HG03196 (cell line): Measurements from ENCODE around the gene TFDP1.

ENCODE experiments used
- ATAC-seq: cut with Tn5 transposase; IDR thresholded peaks from one replicate; pipeline ENCODE4 v1.9.1; 2021; ENCODE audit not compliant: unreplicated experiment

Gene TFDP1

GRCh38 chr13:113658836-113659235, 74.3 kb downstream of the TFDP1 start:
- no peak for ATAC-seq

- ATAC-seq, result no peak
Observed at GRCh38 chr13:113659337-113659736, 74.8 kb downstream of the TFDP1 start.

- ATAC-seq, result no peak
Observed at GRCh38 chr13:113660066-113660465, 75.5 kb downstream of the TFDP1 start.

DNA sequence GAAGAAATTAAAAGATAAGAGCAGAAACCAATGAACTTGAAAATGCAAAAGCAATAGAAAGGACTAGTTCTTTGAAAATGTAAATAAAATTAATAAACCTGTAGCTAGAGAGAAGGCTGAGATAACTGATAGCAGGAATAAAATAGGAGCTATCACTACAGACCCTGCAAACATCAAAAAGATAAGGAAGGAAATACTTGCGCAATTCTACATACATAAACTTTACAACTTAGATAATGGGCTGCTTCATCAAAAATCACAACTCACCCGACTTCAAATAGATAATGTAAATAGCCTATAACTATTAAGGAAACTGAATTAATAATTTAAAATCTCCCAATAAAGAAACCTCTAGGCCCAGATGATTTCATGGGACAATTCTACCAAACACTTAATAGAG, 77.0 kb downstream of the TFDP1 start:
- ATAC-seq, result no peak

DNA sequence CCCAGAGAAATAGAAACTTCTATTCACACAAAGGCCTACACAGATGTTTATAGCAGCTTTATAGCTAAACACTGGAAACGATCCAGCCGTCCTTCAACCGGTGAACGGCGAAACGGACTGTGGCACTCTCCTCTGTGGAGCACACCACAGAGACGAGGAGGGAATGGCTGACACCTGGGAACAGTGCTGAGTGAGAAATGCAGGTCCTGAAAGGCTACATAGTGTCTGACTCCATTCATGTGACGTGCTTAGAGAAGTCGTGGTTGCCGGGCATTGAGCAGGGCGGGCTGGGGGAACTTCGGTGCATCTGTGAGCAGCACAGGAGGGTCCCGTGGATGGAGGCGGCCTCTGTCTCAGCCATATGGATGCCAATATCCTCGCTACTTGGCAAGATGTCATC, 79.4 kb downstream of the TFDP1 start:
- no peak for ATAC-seq

- ATAC-seq, result no peak
Observed at GRCh38 chr13:113664751-113665596, 80.4 kb downstream of the TFDP1 start.

DNA sequence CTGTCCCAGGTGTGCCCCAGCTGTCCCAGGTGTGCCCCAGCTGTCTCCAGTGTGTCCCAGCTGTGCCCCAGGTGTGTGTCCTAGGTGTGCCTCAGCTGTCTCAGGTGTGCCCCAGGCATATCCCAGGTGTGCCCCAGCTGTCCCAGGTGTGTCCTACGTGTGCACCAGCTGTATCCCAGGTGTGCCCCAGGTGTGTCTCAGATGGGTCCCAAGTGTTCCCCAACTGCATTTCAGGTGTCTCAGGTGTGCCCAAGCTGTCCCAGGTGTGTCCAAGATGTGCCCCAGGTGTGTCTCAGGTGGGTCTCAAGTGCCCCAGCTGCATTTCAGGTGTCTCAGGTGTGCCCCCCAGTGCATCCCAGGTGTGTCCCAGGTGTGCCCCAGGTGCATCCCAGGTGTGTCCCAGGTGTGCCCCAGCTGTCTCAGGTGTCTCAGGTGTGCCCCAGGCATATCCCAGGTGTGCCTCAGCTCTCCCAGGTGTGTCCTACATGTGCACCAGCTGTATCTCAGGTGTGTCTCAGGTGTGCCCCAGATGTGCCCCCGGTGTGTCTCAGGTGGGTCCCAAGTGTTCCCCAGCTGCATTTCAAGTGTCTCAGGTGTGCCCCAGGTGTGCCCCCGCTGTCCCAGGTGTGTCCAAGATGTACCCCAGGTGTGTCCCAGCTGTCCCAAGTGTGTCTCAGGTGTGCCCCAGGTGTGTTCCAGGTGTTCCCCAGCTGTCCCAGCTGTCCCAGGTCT, 81.2 kb downstream of the TFDP1 start:
- no peak for ATAC-seq

- ATAC-seq, result no peak
Observed at GRCh38 chr13:113666329-113666670, 81.7 kb downstream of the TFDP1 start.

- no peak for ATAC-seq
Observed at GRCh38 chr13:113666951-113667701, 82.6 kb downstream of the TFDP1 start, which contains the start of gene GRK1. Gene GRK1, plus strand, starts transcription at chr13:113667219. Its CDS starts 168 bp downstream, at chr13:113667387.

- ATAC-seq, result no peak
Observed at GRCh38 chr13:113667771-113668490, 83.4 kb downstream of the TFDP1 start.

- no peak for ATAC-seq
Observed at GRCh38 chr13:113668491-113668971, 84.0 kb downstream of the TFDP1 start.

DNA sequence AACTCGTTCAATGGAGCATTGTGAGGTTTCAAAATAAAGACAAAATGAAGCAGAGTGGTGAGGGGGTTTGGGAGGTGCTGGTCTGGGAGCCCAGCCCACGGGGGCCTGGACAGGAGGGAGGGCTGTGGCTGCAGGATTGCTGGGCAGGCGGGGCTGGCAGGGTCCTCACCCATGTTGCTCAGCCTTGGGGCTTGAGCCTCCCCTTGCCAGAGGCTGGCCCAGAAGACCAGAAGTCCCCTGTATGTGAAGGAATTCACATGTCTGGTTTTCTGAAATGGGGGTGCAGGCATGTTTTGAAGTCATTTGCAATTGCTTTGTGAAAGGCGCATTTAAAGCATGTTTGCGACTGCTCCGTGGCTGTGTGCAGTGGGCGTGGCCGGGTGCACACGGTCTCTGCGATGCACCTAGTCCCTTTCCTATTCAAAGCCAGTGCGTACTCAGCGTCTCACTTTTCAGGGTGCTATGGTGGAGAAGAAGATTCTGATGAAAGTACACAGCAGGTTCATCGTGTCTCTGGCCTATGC, 84.7 kb downstream of the TFDP1 start:
- ATAC-seq, result no peak

DNA sequence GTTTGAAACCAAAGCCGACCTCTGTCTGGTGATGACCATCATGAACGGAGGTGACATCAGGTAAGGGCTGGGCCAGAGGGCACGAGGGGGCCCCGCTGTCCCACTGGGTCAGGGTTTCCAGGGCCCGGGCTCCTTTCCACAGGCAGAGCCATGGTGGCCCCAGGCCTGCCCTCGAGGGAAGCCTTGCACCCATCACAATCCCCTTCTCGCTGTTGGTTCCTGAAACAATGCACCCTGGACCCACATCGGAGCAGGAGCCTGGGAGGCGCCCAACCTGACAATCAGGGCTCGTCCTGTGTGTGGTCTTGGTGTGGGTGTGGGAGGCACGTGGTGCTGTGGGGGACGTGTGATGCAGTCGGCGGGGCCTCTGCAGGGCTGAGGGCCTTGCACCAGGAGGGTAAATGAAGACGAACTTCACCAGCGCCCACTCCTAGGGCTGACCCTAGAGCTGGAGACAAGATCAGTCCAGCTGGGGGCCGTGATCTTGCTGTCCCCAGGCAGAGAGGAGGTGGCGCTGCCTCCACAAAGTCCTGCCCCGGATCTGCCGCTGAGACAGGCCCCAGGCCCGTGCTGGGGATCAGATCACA, 85.3 kb downstream of the TFDP1 start:
- ATAC-seq, result no peak

GRCh38 chr13:113670541-113670940, 86.0 kb downstream of the TFDP1 start:
- ATAC-seq, result no peak

DNA sequence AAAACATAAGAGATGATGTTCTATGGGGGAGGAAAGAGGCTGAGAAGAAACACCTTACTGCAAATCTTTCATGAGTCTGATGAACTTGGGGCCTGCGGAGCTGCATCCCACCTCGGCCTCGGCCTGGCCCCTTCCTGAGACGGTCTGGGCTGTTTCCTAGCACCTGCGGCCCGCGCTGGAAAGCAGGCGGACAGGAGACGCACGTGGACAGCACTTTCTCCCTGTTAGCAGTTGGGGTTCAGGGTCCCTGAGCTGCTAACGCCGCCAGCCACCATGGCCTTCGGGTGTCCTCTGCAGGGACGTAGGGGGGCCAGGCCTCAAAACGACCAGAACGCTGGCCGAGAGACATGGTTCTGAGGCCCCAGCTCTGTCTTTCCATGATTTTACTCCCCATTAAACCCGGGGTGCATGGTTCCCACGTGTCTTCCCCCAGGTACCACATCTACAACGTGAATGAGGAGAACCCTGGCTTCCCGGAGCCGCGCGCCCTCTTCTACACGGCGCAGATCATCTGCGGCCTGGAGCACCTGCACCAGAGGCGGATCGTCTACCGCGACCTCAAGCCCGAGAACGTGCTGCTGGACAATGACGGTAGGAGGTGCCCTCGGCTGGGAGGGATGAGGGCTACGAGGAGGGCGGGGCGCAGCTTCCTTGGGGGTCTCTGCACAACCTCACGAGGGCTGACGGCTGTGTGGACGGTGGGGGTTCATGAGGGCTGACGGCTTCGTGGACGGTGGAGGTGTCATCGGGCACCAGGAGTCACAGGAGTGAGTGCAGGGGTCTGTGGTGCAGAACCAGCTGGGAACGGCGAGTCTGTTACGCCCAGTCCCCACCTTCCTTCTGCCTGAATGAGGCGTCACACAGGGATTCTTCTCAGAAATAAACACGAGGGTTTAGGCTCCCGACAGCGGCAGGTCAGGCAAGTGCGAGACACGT, 86.8 kb downstream of the TFDP1 start:
- no peak for ATAC-seq

DNA sequence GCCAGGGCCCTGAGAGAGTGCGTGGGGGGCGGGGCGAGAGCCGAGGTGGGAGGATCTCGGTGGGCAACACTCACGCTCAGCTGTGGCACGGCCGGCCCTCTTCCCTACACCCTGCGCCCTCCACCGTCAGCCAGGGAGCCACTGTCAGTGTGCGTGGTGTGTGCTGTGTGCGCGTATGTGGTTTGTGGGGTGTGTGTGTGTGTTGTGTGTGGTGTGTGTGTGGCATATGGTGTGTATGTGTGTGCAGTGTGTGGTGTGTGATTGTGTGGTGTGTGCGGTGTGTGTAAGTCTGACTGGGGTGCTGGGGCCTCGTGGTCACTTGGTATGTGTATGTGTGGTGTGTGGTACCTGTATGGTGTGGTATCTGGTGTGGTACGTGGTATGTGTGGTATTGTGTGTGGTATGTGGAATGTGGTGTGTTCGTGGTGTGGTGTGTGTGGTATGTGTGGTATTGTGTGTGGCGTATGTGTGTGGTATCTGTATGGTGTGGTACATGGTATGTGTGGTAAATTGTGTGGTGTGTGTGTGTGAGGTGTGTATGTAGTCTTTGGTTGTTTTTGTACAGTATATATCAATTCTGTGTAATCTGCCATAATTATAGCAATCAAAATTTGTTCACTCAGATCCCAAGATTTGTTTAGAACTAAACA, 87.6 kb downstream of the TFDP1 start:
- no peak for ATAC-seq
